Measurements from ENCODE around the gene ZMYND10. TPM values are rescaled to one million over a fixed set of nuclear protein-coding genes. Genes with fewer than 3 reads are reported as not detected.
A peak's percentile ranks its signal among the peaks of the same experiment; 100 is the strongest.

Gene ZMYND10
- total RNA-seq, result 10 to 100 TPM in 1 of 2 donors, 1 to 10 TPM in 1; 3.9 to 10.9 TPM

- Mint-ChIP-seq H3K9me3 (no peaks in the 10 kb centered on the region), H3K4me1 (peaks cover 20% of the 10 kb centered on the region), H3K4me3 (peak within 1 kb of the TSS; percentile 80), H3K27ac (no peak within 1 kb of the TSS), H3K27me3 (no peaks in the 10 kb centered on the region), H3K36me3 (ENCODE audit: low read depth) (peaks cover 41% of the 10 kb centered on the region)
- peak; percentile 34 for ATAC-seq (replicated peaks)
These were observed at the start of gene ZMYND10 for GRCh38 chr3:50345586-50346234. TSS of gene ZMYND10 (minus strand) at chr3:50345732. CDS start at chr3:50345579, 153 bp downstream.

- Mint-ChIP-seq H3K4me1 (peaks cover 11% of the 10 kb centered on the region), H3K27ac (peak overlapping the region; percentile 12), H3K27me3 (no peaks in the 10 kb centered on the region), H3K4me3 (no peak overlapping the region), H3K36me3 (ENCODE audit: low read depth) (no peaks in the 10 kb centered on the region), H3K9me3 (no peaks in the 10 kb centered on the region)
- ATAC-seq (replicated peaks), result no peak
These were observed 47.5 kb upstream of the ZMYND10 start for GRCh38 chr3:50393061-50393460.

- Mint-ChIP-seq H3K4me1 (peaks cover 11% of the 10 kb centered on the region), H3K27me3 (no peaks in the 10 kb centered on the region), H3K4me3 (no peak overlapping the region), H3K9me3 (no peaks in the 10 kb centered on the region), H3K27ac (peak overlapping the region; percentile 56), H3K36me3 (ENCODE audit: low read depth) (no peaks in the 10 kb centered on the region)
- no peak for ATAC-seq (replicated peaks)
These were observed 46.7 kb upstream of the ZMYND10 start for GRCh38 chr3:50392101-50392715.

GRCh38 chr3:50390508-50391224, 45.1 kb upstream of the ZMYND10 start:
- Mint-ChIP-seq H3K4me1 (peaks cover 5% of the 10 kb centered on the region), H3K27ac (no peak overlapping the region), H3K4me3 (no peak overlapping the region), H3K27me3 (no peaks in the 10 kb centered on the region), H3K9me3 (no peaks in the 10 kb centered on the region), H3K36me3 (ENCODE audit: low read depth) (no peaks in the 10 kb centered on the region)
- no peak for ATAC-seq (replicated peaks)

GRCh38 chr3:50389414-50389767, 43.9 kb upstream of the ZMYND10 start:
- Mint-ChIP-seq H3K27me3 (no peaks in the 10 kb centered on the region), H3K9me3 (no peaks in the 10 kb centered on the region)

GRCh38 chr3:50388720-50389413, 43.3 kb upstream of the ZMYND10 start:
- ATAC-seq (replicated peaks), result no peak
- H3K27ac Mint-ChIP-seq, result no peak overlapping the region
- H3K4me3 Mint-ChIP-seq, result no peak overlapping the region
- H3K4me1 Mint-ChIP-seq, result peaks cover 5% of the 10 kb centered on the region
- H3K27me3 Mint-ChIP-seq, result no peaks in the 10 kb centered on the region
- no peaks in the 10 kb centered on the region for H3K9me3 Mint-ChIP-seq
- H3K36me3 Mint-ChIP-seq (ENCODE audit: low read depth), result no peaks in the 10 kb centered on the region

More at GRCh38 chr3:50389414-50389767, 43.9 kb upstream of the ZMYND10 start:
- Mint-ChIP-seq H3K27ac (no peak overlapping the region), H3K36me3 (ENCODE audit: low read depth) (no peaks in the 10 kb centered on the region), H3K4me3 (no peak overlapping the region), H3K4me1 (peaks cover 5% of the 10 kb centered on the region)
- ATAC-seq (replicated peaks), result no peak

GRCh38 chr3:50388016-50388719, 42.6 kb upstream of the ZMYND10 start:
- Mint-ChIP-seq H3K4me3 (no peak overlapping the region), H3K9me3 (no peaks in the 10 kb centered on the region), H3K4me1 (peaks cover 5% of the 10 kb centered on the region), H3K27me3 (no peaks in the 10 kb centered on the region), H3K27ac (no peak overlapping the region), H3K36me3 (ENCODE audit: low read depth) (no peaks in the 10 kb centered on the region)
- no peak for ATAC-seq (replicated peaks)

- Mint-ChIP-seq H3K36me3 (ENCODE audit: low read depth) (no peaks in the 10 kb centered on the region), H3K4me3 (no peak overlapping the region), H3K27ac (no peak overlapping the region), H3K27me3 (no peaks in the 10 kb centered on the region), H3K9me3 (no peaks in the 10 kb centered on the region), H3K4me1 (no peaks in the 10 kb centered on the region)
- no peak for ATAC-seq (replicated peaks)
These were observed 40.2 kb upstream of the ZMYND10 start for GRCh38 chr3:50385754-50386153.

GRCh38 chr3:50383750-50384149, 38.2 kb upstream of the ZMYND10 start:
- Mint-ChIP-seq H3K27me3 (no peaks in the 10 kb centered on the region), H3K36me3 (ENCODE audit: low read depth) (no peaks in the 10 kb centered on the region), H3K9me3 (no peaks in the 10 kb centered on the region), H3K27ac (no peak overlapping the region), H3K4me3 (no peak overlapping the region), H3K4me1 (no peaks in the 10 kb centered on the region)
- no peak for ATAC-seq (replicated peaks)

- Mint-ChIP-seq H3K4me1 (no peaks in the 10 kb centered on the region), H3K27ac (no peak overlapping the region), H3K27me3 (no peaks in the 10 kb centered on the region), H3K9me3 (no peaks in the 10 kb centered on the region), H3K36me3 (ENCODE audit: low read depth) (no peaks in the 10 kb centered on the region), H3K4me3 (no peak overlapping the region)
- ATAC-seq (replicated peaks), result no peak
These were observed 37.2 kb upstream of the ZMYND10 start for GRCh38 chr3:50382722-50383121.

- Mint-ChIP-seq H3K36me3 (ENCODE audit: low read depth) (no peaks in the 10 kb centered on the region), H3K9me3 (no peaks in the 10 kb centered on the region), H3K4me1 (no peaks in the 10 kb centered on the region), H3K4me3 (no peak overlapping the region), H3K27ac (no peak overlapping the region), H3K27me3 (no peaks in the 10 kb centered on the region)
- no peak for ATAC-seq (replicated peaks)
These were observed 35.9 kb upstream of the ZMYND10 start for GRCh38 chr3:50381383-50381782.

- Mint-ChIP-seq H3K4me3 (no peak overlapping the region), H3K4me1 (no peaks in the 10 kb centered on the region), H3K36me3 (ENCODE audit: low read depth) (no peaks in the 10 kb centered on the region), H3K27ac (no peak overlapping the region), H3K9me3 (no peaks in the 10 kb centered on the region), H3K27me3 (no peaks in the 10 kb centered on the region)
- ATAC-seq (replicated peaks), result no peak
These were observed 35.0 kb upstream of the ZMYND10 start for GRCh38 chr3:50380405-50381085.

GRCh38 chr3:50378757-50379156, 33.2 kb upstream of the ZMYND10 start:
- no peaks in the 10 kb centered on the region for H3K27me3 Mint-ChIP-seq
- H3K9me3 Mint-ChIP-seq, result no peaks in the 10 kb centered on the region
- no peaks in the 10 kb centered on the region for H3K36me3 Mint-ChIP-seq (ENCODE audit: low read depth)
- no peaks in the 10 kb centered on the region for H3K4me1 Mint-ChIP-seq
- no peak for ATAC-seq (replicated peaks)
- no peak overlapping the region for H3K27ac Mint-ChIP-seq
- H3K4me3 Mint-ChIP-seq, result no peak overlapping the region

GRCh38 chr3:50378024-50378423, 32.5 kb upstream of the ZMYND10 start:
- H3K27me3 Mint-ChIP-seq, result no peaks in the 10 kb centered on the region
- no peak for ATAC-seq (replicated peaks)
- no peaks in the 10 kb centered on the region for H3K4me1 Mint-ChIP-seq
- H3K36me3 Mint-ChIP-seq (ENCODE audit: low read depth), result no peaks in the 10 kb centered on the region
- no peak overlapping the region for H3K27ac Mint-ChIP-seq
- no peaks in the 10 kb centered on the region for H3K9me3 Mint-ChIP-seq
- H3K4me3 Mint-ChIP-seq, result no peak overlapping the region
